Astrocyte of the spinal cord (primary cell): ENCODE measurements around the gene FZD1.
"Not testable (repeated sequence)": the region's sequence is repeated elsewhere in the genome, so short reads cannot be mapped to it uniquely, and the experiment has no call there.

Source experiments
- DNase-seq: peaks from one replicate; pipeline ENCODE4 v3.0.0; 2011; ENCODE audit warnings: low read depth, low spot score
- H3K4me3 ChIP-seq: 2 replicates; pipeline ENCODE4 v1.5.1; 2011; ENCODE audit warnings: low read depth, mild to moderate bottlenecking, low read length, moderate library complexity
- CTCF ChIP-seq: IDR thresholded peaks from 2 replicates; pipeline ENCODE4 v1.5.1; 2012; ENCODE audit warnings: low read depth, mild to moderate bottlenecking, low read length, inconsistent platforms
- in situ Hi-C: cut with HindIII; loops from 2 replicates; pipeline ENCODE4 v1.10.0; 2017; ENCODE audit warnings: low sequenced_read_pairs

The FZD1 gene

GRCh38 chr7:91302794-91303193 lies 38.6 kb downstream of the FZD1 start:
- in situ Hi-C loops = no loop called here
- no peak for TF ChIP-seq CTCF
- no peak overlapping the region for H3K4me3 ChIP-seq
- DNase-seq = no peak

- in situ Hi-C loops = no loop called here
- DNase-seq = no peak
- no peak for TF ChIP-seq CTCF
- H3K4me3 ChIP-seq = no peak overlapping the region
Observed at GRCh38 chr7:91306266-91306665, 42.0 kb downstream of the FZD1 start.

- DNase-seq = no peak
- H3K4me3 ChIP-seq = no peak overlapping the region
Observed at GRCh38 chr7:91307467-91307866, 43.2 kb downstream of the FZD1 start.

GRCh38 chr7:91308191-91308590 lies 44.0 kb downstream of the FZD1 start:
- H3K4me3 ChIP-seq, in situ Hi-C loops, DNase-seq: not testable (repeated sequence)

More at GRCh38 chr7:91307467-91307866, 43.2 kb downstream of the FZD1 start:
- in situ Hi-C loops = no loop called here
- no peak for TF ChIP-seq CTCF

GRCh38 chr7:91310830-91311460 lies 46.7 kb downstream of the FZD1 start:
- TF ChIP-seq CTCF = no peak
- H3K4me3 ChIP-seq = no peak overlapping the region
- in situ Hi-C loops = no loop called here
- no peak for DNase-seq

GRCh38 chr7:91311839-91312238 lies 47.6 kb downstream of the FZD1 start:
- in situ Hi-C loops = no loop called here
- TF ChIP-seq CTCF = no peak
- no peak overlapping the region for H3K4me3 ChIP-seq
- DNase-seq = no peak

GRCh38 chr7:91313113-91313512 lies 48.9 kb downstream of the FZD1 start:
- no peak for DNase-seq
- no peak overlapping the region for H3K4me3 ChIP-seq
- TF ChIP-seq CTCF = no peak
- in situ Hi-C loops = no loop called here
